HEK293 (cell line): ENCODE measurements around the gene DOCK1.

Experiments
- CTCF ChIA-PET: fragments of 350-600 bp; formaldehyde crosslinking; extraction: SDS; loops from one replicate; lab custom pipeline; 2021; ENCODE audit warnings: antibody characterized with exemption; lab: Yijun Ruan, JAX
- POLR2A ChIA-PET: fragments of 300-600 bp; formaldehyde crosslinking; extraction: SDS; loops from one replicate; lab custom pipeline; 2020; ENCODE audit warnings: antibody characterized with exemption, inconsistent platforms; lab: Yijun Ruan, JAX
- H3K27ac ChIP-seq: fragments of 200-500 bp; sonication (Bioruptor generic); 2 replicates; pipeline ENCODE4 v1.5.1; 2014; ENCODE audit warnings: low read depth, low read length, control low read depth, inconsistent platforms; ENCODE audit errors: extremely low read depth
- H3K36me3 ChIP-seq, 2 experiments: fragments of 200-500 bp in 1 of 2; sonication (Bioruptor generic) in 1 of 2; 1 replicate in 1 of 2; 2 replicates in 1 of 2; pipeline ENCODE4 v1.5.1; 2014 to 2017; ENCODE audit warnings: inconsistent platforms in 2 of 2, low read length in 2 of 2; ENCODE audit not compliant: control insufficient read depth in 2 of 2, insufficient read depth in 1 of 2
- H3K4me1 ChIP-seq: fragments of 200-500 bp; sonication (Bioruptor generic); 2 replicates; pipeline ENCODE4 v1.5.1; 2014; ENCODE audit warnings: mild to moderate bottlenecking, low read length, inconsistent platforms; ENCODE audit not compliant: control insufficient read depth, insufficient read depth
- H3K4me3 ChIP-seq: 2 replicates; pipeline ENCODE4 v1.5.1; 2011; ENCODE audit warnings: low read depth, mild to moderate bottlenecking, control low read depth, low read length, moderate library complexity
- H3K9me3 ChIP-seq: fragments of 200-500 bp; sonication (Bioruptor generic); 2 replicates; pipeline ENCODE4 v1.5.1; 2014; ENCODE audit warnings: low read depth, low read length, inconsistent platforms; ENCODE audit not compliant: control insufficient read depth, insufficient read depth
- FEZF1 ChIP-seq: fragments of 450-650 bp; formaldehyde crosslinking; IDR thresholded peaks from 2 replicates; pipeline ENCODE4 v1.5.1; 2016; ENCODE audit warnings: missing biosample characterization, missing genetic modification characterization
- HOXA7 ChIP-seq: sonication (generic); formaldehyde crosslinking; IDR thresholded peaks from 2 replicates; pipeline ENCODE4 v1.8.1; 2022; ENCODE audit warnings: missing genetic modification reagents, borderline replicate concordance
- KLF1 ChIP-seq: fragments of 450-650 bp; formaldehyde crosslinking; IDR thresholded peaks from 2 replicates; pipeline ENCODE4 v1.5.1; 2016; ENCODE audit warnings: missing biosample characterization, missing genetic modification characterization
- KLF7 ChIP-seq: fragments of 450-650 bp; formaldehyde crosslinking; IDR thresholded peaks from 2 replicates; pipeline ENCODE4 v1.5.1; 2016; ENCODE audit warnings: missing biosample characterization, missing genetic modification characterization, borderline replicate concordance
- MEIS1 ChIP-seq: sonication (generic); formaldehyde crosslinking; IDR thresholded peaks from 2 replicates; pipeline ENCODE4 v1.8.1; 2022; ENCODE audit warnings: missing genetic modification reagents, mild to moderate bottlenecking, borderline replicate concordance
- YY1 ChIP-seq: fragments of 450-650 bp; formaldehyde crosslinking; IDR thresholded peaks from 2 replicates; pipeline ENCODE4 v1.5.1; 2018; ENCODE audit warnings: missing biosample characterization, missing genetic modification characterization
- ZBTB8A ChIP-seq: fragments of 450-650 bp; formaldehyde crosslinking; IDR thresholded peaks from 2 replicates; pipeline ENCODE4 v1.5.1; 2016; ENCODE audit warnings: missing biosample characterization, missing genetic modification characterization
- ZFP3 ChIP-seq: fragments of 450-650 bp; formaldehyde crosslinking; IDR thresholded peaks from 2 replicates; pipeline ENCODE4 v1.5.1; 2016; ENCODE audit warnings: low read depth, missing biosample characterization, missing genetic modification characterization
- ZNF140 ChIP-seq: fragments of 450-650 bp; formaldehyde crosslinking; IDR thresholded peaks from 2 replicates; pipeline ENCODE4 v1.5.1; 2016; ENCODE audit warnings: missing biosample characterization, missing genetic modification characterization
- ZNF221 ChIP-seq: fragments of 450-650 bp; formaldehyde crosslinking; IDR thresholded peaks from 2 replicates; pipeline ENCODE4 v1.5.1; 2017; ENCODE audit warnings: missing biosample characterization, missing genetic modification characterization, borderline replicate concordance
- ZNF302 ChIP-seq: fragments of 450-650 bp; formaldehyde crosslinking; IDR thresholded peaks from 2 replicates; pipeline ENCODE4 v1.5.1; 2016; ENCODE audit warnings: missing biosample characterization, missing genetic modification characterization, low read depth
- ZNF354C ChIP-seq: fragments of 450-650 bp; formaldehyde crosslinking; IDR thresholded peaks from 2 replicates; pipeline ENCODE4 v1.5.1; 2016; ENCODE audit warnings: missing biosample characterization, missing genetic modification characterization, low read depth, borderline replicate concordance
- ZNF626 ChIP-seq: fragments of 450-650 bp; sonication (Bioruptor Pico); formaldehyde crosslinking; IDR thresholded peaks from 2 replicates; pipeline ENCODE4 v1.5.1; 2018; ENCODE audit warnings: missing biosample characterization, missing genetic modification characterization, inconsistent platforms
- ZNF707 ChIP-seq: fragments of 450-650 bp; formaldehyde crosslinking; IDR thresholded peaks from 2 replicates; pipeline ENCODE4 v1.5.1; 2016; ENCODE audit warnings: missing biosample characterization, missing genetic modification characterization
- TF ChIP-seq, protein P1 (sequence below): fragments of 450-650 bp; formaldehyde crosslinking; IDR thresholded peaks from 2 replicates; pipeline ENCODE4 v1.5.1; 2016; ENCODE audit warnings: missing biosample characterization, missing genetic modification characterization
- TF ChIP-seq, protein P2 (sequence below): fragments of 450-650 bp; formaldehyde crosslinking; IDR thresholded peaks from 2 replicates; pipeline ENCODE4 v1.5.1; 2016; ENCODE audit warnings: missing biosample characterization, missing genetic modification characterization
- TF ChIP-seq, protein P3 (sequence below): fragments of 450-650 bp; formaldehyde crosslinking; IDR thresholded peaks from 2 replicates; pipeline ENCODE4 v1.5.1; 2016; ENCODE audit warnings: missing biosample characterization, missing genetic modification characterization
- TF ChIP-seq, protein P4 (sequence below): fragments of 450-650 bp; formaldehyde crosslinking; IDR thresholded peaks from 2 replicates; pipeline ENCODE4 v1.5.1; 2016; ENCODE audit warnings: missing biosample characterization, missing genetic modification characterization
- TF ChIP-seq, protein P5 (sequence below): fragments of 450-650 bp; formaldehyde crosslinking; IDR thresholded peaks from 2 replicates; pipeline ENCODE4 v1.5.1; 2016; ENCODE audit warnings: missing biosample characterization, missing genetic modification characterization

The DOCK1 gene

DNA sequence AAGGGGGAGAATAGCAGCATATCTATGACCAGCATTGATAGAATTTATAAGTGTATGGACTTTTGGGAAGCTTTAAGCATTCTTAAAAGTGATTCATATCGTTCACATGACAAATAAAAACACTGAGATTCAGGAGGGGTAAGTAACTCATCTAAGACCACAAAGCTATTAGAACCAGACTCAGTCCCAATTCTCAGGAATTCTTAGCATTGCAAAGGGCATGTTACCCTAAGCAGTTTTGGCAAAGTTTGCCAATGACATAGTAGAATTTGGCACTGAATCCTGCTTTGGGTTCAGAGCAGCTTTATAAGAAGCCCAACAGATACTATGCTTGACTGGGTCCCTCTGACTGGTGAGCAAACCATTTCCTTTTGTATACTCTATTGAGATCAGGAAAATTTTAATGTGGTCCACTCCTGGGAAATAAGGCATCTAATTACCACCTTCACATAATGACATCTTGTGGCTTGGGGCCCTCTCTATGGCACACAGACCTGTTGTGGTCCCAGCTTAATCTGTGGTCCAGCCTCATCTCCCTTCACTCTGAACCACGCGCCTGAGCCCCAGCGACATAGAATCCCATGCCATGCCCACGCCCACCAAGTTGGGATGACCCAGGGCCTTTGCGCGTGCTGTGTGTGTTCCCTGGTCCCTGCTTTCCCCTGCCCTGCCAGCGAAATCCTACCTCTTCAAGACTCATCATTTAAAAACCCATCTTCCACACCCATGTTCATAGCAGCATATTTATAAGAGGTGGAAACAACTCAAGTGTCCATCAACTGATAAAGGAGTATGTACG lies 37.5 kb upstream of the DOCK1 start:
- no peak overlapping the region for H3K27ac ChIP-seq
- CTCF ChIA-PET, result no interaction called here
- POLR2A ChIA-PET, result no interaction called here
- no peaks in the 10 kb centered on the region for H3K4me1 ChIP-seq
- TF ChIP-seq ZNF302, result no peak
- TF ChIP-seq, protein P1, sequence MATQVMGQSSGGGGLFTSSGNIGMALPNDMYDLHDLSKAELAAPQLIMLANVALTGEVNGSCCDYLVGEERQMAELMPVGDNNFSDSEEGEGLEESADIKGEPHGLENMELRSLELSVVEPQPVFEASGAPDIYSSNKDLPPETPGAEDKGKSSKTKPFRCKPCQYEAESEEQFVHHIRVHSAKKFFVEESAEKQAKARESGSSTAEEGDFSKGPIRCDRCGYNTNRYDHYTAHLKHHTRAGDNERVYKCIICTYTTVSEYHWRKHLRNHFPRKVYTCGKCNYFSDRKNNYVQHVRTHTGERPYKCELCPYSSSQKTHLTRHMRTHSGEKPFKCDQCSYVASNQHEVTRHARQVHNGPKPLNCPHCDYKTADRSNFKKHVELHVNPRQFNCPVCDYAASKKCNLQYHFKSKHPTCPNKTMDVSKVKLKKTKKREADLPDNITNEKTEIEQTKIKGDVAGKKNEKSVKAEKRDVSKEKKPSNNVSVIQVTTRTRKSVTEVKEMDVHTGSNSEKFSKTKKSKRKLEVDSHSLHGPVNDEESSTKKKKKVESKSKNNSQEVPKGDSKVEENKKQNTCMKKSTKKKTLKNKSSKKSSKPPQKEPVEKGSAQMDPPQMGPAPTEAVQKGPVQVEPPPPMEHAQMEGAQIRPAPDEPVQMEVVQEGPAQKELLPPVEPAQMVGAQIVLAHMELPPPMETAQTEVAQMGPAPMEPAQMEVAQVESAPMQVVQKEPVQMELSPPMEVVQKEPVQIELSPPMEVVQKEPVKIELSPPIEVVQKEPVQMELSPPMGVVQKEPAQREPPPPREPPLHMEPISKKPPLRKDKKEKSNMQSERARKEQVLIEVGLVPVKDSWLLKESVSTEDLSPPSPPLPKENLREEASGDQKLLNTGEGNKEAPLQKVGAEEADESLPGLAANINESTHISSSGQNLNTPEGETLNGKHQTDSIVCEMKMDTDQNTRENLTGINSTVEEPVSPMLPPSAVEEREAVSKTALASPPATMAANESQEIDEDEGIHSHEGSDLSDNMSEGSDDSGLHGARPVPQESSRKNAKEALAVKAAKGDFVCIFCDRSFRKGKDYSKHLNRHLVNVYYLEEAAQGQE (tag by site-specific recombination), result no peak
- TF ChIP-seq, protein P2, sequence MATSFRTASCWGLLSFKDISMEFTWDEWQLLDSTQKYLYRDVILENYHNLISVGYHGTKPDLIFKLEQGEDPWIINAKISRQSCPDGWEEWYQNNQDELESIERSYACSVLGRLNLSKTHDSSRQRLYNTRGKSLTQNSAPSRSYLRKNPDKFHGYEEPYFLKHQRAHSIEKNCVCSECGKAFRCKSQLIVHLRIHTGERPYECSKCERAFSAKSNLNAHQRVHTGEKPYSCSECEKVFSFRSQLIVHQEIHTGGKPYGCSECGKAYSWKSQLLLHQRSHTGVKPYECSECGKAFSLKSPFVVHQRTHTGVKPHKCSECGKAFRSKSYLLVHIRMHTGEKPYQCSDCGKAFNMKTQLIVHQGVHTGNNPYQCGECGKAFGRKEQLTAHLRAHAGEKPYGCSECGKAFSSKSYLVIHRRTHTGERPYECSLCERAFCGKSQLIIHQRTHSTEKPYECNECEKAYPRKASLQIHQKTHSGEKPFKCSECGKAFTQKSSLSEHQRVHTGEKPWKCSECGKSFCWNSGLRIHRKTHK (tag by site-specific recombination), result no peak
- TF ChIP-seq YY1 (tag by site-specific recombination), result no peak
- TF ChIP-seq, protein P3, sequence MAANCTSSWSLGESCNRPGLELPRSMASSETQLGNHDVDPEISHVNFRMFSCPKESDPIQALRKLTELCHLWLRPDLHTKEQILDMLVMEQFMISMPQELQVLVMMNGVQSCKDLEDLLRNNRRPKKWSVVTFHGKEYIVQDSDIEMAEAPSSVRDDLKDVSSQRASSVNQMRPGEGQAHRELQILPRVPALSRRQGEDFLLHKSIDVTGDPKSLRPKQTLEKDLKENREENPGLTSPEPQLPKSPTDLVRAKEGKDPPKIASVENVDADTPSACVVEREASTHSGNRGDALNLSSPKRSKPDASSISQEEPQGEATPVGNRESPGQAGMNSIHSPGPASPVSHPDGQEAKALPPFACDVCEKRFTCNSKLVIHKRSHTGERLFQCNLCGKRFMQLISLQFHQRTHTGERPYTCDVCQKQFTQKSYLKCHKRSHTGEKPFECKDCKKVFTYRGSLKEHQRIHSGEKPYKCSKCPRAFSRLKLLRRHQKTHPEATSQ, result no peak
- TF ChIP-seq MEIS1 (CRISPR knock-in tag), result no peak
- TF ChIP-seq HOXA7 (CRISPR knock-in tag), result no peak
- no peak for TF ChIP-seq ZBTB8A (tag by site-specific recombination)
- no peaks in the 10 kb centered on the region for H3K9me3 ChIP-seq
- no peaks in the 10 kb centered on the region for H3K36me3 ChIP-seq
- H3K4me3 ChIP-seq, result no peak overlapping the region

DNA sequence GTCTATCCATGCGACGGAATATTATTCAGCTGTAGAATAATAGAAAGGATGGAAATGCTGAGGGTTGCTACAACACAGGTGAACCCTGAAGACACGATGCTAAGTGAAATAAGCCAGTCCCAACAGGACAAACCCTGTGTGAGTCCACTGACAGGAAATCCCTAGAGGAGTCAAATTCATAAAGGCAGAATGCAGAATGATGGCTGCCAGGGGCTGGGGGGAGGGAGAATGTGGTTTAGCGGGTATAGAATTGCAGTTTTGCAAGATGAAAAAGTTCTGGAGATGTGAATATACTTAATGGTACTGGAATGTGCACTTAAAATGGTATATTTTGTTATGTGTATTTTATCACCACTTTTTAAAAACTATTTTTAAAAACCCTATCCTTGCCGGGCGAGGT lies 36.9 kb upstream of the DOCK1 start:
- ChIA-PET POLR2A (no interaction called here), CTCF (no interaction called here)
- TF ChIP-seq ZFP3, result no peak
- TF ChIP-seq KLF7, result no peak
- TF ChIP-seq ZNF354C, result no peak
- TF ChIP-seq ZNF140 (tag by site-specific recombination), result no peak
- no peak for TF ChIP-seq FEZF1
- TF ChIP-seq, protein P4, sequence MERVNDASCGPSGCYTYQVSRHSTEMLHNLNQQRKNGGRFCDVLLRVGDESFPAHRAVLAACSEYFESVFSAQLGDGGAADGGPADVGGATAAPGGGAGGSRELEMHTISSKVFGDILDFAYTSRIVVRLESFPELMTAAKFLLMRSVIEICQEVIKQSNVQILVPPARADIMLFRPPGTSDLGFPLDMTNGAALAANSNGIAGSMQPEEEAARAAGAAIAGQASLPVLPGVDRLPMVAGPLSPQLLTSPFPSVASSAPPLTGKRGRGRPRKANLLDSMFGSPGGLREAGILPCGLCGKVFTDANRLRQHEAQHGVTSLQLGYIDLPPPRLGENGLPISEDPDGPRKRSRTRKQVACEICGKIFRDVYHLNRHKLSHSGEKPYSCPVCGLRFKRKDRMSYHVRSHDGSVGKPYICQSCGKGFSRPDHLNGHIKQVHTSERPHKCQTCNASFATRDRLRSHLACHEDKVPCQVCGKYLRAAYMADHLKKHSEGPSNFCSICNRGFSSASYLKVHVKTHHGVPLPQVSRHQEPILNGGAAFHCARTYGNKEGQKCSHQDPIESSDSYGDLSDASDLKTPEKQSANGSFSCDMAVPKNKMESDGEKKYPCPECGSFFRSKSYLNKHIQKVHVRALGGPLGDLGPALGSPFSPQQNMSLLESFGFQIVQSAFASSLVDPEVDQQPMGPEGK (tag by site-specific recombination), result no peak
- no peak for TF ChIP-seq KLF1 (tag by site-specific recombination)
- TF ChIP-seq ZNF707 (tag by site-specific recombination), result no peak
- no peak for TF ChIP-seq ZNF626 (tag by site-specific recombination)
- TF ChIP-seq, protein P5, sequence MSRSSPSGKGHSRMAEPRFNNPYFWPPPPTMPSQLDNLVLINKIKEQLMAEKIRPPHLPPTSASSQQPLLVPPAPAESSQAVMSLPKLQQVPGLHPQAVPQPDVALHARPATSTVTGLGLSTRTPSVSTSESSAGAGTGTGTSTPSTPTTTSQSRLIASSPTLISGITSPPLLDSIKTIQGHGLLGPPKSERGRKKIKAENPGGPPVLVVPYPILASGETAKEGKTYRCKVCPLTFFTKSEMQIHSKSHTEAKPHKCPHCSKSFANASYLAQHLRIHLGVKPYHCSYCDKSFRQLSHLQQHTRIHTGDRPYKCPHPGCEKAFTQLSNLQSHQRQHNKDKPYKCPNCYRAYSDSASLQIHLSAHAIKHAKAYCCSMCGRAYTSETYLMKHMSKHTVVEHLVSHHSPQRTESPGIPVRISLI (tag by site-specific recombination), result no peak
- no peak for TF ChIP-seq ZNF221
- H3K36me3 ChIP-seq, result no peaks in the 10 kb centered on the region
- no peaks in the 10 kb centered on the region for H3K4me1 ChIP-seq
- H3K27ac ChIP-seq, result no peak overlapping the region
- H3K9me3 ChIP-seq, result no peaks in the 10 kb centered on the region
- no peak overlapping the region for H3K4me3 ChIP-seq
